Progenitor cell of endocrine pancreas (in vitro differentiated cells): ENCODE data around the gene NUP37. TPM values are rescaled to one million over a fixed set of nuclear protein-coding genes. Genes with fewer than 3 reads are reported as not detected.

Experiments
- DNase-seq: peaks from one replicate; pipeline ENCODE4 v3.0.0; 2021; ENCODE audit warnings: low spot score; ENCODE audit not compliant: unreplicated experiment
- H3K27ac Mint-ChIP-seq: 2 replicates; pipeline ENCODE4 v1.8.0; 2021; ENCODE audit warnings: mild to moderate bottlenecking, moderate library complexity, mixed read lengths
- H3K27me3 Mint-ChIP-seq: 2 replicates; pipeline ENCODE4 v1.8.0; 2021; ENCODE audit warnings: mixed read lengths
- H3K36me3 Mint-ChIP-seq: 2 replicates; pipeline ENCODE4 v1.8.0; 2022; ENCODE audit warnings: mixed read lengths; ENCODE audit not compliant: insufficient read depth
- H3K4me1 Mint-ChIP-seq: 2 replicates; pipeline ENCODE4 v1.8.0; 2021; ENCODE audit warnings: low read depth, mixed read lengths
- H3K4me3 Mint-ChIP-seq: 2 replicates; pipeline ENCODE4 v1.8.0; 2021; ENCODE audit warnings: low read depth, mild to moderate bottlenecking, moderate library complexity, mixed read lengths
- H3K9me3 Mint-ChIP-seq: 2 replicates; pipeline ENCODE4 v1.8.0; 2021; ENCODE audit warnings: low read depth, mixed read lengths
- total RNA-seq: library from RNA; stranded (reverse); gene quantifications from 2 replicates; pipeline ENCODE4 v1.2.1, GENCODE V29; 2021
- TF ChIP-seq, protein P1 (sequence below): fragments of 200-600 bp; sonication (generic); IDR thresholded peaks from one replicate; pipeline ENCODE4 v1.5.0; 2021; ENCODE audit warnings: antibody characterized with exemption, mild to moderate bottlenecking; ENCODE audit not compliant: unreplicated experiment

Gene NUP37
- total RNA-seq, 1 donor from 2014 or later, result 33.6 TPM

DNA sequence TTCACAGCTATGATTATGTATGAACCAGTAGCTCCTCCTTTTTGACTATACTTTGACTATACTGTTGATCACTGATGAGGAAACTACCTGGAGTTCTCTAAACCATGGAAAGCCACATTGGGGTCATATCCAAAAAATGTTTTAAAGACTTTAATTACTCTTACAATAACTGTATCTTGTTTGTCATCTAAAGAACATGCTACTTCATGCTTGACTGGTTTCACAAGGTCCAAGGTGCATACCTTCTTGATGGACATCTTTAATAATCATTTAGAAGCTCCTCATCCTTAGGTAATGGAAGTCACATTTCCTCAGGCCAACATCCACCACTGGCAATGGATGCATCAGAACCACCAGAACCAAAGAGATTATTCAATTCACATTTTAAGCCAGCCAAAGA, 88.1 kb downstream of the NUP37 start:
- H3K27ac Mint-ChIP-seq, result no peak overlapping the region
- H3K36me3 Mint-ChIP-seq, result peaks cover 8% of the 10 kb centered on the region
- no peak for DNase-seq
- H3K27me3 Mint-ChIP-seq, result peaks cover 12% of the 10 kb centered on the region
- peaks cover 6% of the 10 kb centered on the region for H3K4me1 Mint-ChIP-seq
- no peaks in the 10 kb centered on the region for H3K9me3 Mint-ChIP-seq
- TF ChIP-seq, protein P1, sequence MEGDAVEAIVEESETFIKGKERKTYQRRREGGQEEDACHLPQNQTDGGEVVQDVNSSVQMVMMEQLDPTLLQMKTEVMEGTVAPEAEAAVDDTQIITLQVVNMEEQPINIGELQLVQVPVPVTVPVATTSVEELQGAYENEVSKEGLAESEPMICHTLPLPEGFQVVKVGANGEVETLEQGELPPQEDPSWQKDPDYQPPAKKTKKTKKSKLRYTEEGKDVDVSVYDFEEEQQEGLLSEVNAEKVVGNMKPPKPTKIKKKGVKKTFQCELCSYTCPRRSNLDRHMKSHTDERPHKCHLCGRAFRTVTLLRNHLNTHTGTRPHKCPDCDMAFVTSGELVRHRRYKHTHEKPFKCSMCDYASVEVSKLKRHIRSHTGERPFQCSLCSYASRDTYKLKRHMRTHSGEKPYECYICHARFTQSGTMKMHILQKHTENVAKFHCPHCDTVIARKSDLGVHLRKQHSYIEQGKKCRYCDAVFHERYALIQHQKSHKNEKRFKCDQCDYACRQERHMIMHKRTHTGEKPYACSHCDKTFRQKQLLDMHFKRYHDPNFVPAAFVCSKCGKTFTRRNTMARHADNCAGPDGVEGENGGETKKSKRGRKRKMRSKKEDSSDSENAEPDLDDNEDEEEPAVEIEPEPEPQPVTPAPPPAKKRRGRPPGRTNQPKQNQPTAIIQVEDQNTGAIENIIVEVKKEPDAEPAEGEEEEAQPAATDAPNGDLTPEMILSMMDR, result no peak
- H3K4me3 Mint-ChIP-seq, result no peak overlapping the region

DNA sequence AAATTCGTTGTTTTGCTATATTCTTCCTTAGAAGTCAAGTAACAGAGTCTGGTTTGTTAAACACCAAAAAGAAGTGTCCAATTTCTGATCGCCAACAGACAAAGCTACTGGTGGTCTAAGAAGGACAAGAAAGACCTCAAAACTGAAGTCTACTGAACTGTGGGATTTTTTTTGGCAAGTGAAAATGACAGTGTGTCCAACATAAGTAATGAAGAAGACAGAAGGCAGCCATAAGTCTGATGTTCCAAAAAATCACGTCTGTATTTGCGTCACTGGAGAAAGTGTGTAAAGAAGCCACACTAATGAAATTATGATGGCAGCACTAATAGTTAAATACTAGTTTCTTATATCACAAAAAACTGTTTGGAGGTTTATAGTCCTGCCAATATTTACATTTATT, 90.8 kb downstream of the NUP37 start:
- no peak overlapping the region for H3K27ac Mint-ChIP-seq
- peaks cover 3% of the 10 kb centered on the region for H3K36me3 Mint-ChIP-seq
- peaks cover 8% of the 10 kb centered on the region for H3K27me3 Mint-ChIP-seq
- TF ChIP-seq, protein P1, result no peak
- no peak overlapping the region for H3K4me3 Mint-ChIP-seq
- no peak for DNase-seq
- H3K9me3 Mint-ChIP-seq, result no peaks in the 10 kb centered on the region
- H3K4me1 Mint-ChIP-seq, result peaks cover 6% of the 10 kb centered on the region

DNA sequence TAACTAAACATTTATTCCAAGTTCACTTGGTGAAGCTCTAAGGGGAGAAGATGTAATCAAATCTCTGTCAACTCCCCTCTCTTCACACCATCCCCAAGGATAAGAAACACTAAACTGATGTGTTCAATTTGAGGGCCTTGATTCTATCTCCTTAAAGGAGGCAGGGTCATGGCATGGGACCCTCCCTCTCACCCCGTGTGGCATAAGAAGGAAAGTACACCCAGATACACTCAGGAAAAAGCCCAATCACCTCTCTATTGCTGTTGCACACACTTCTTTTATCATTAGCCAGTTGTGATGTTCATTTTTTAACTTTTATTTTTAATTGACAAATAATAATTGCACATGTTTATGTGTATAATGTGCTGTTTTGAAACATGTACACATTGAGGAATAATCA, 93.2 kb downstream of the NUP37 start:
- no peak overlapping the region for H3K27ac Mint-ChIP-seq
- no peak for DNase-seq
- H3K36me3 Mint-ChIP-seq, result no peaks in the 10 kb centered on the region
- TF ChIP-seq, protein P1, result peak; percentile 11
- no peak overlapping the region for H3K4me3 Mint-ChIP-seq
- no peaks in the 10 kb centered on the region for H3K27me3 Mint-ChIP-seq
- H3K9me3 Mint-ChIP-seq, result no peaks in the 10 kb centered on the region
- H3K4me1 Mint-ChIP-seq, result no peaks in the 10 kb centered on the region

DNA sequence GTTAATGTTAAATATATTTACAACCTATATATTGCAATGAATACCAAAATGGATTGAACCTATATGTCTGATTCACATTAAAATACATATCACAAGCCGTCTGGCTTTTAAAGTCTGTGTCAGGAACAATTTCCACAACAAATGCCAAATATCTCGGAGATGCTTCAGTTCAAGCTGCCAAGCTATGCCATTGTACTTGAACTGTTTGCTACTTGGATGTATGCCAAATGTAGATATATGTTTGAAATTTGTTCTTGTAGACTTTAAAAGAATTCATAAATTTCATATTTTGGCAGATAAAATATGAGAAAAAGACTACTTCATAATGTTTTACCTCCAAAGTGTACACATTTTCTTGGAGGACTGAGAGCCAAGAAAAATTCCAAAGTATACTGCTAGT, 95.1 kb downstream of the NUP37 start:
- Mint-ChIP-seq H3K9me3 (no peaks in the 10 kb centered on the region), H3K4me1 (no peaks in the 10 kb centered on the region), H3K4me3 (no peak overlapping the region), H3K27me3 (no peaks in the 10 kb centered on the region), H3K27ac (no peak overlapping the region), H3K36me3 (no peaks in the 10 kb centered on the region)
- TF ChIP-seq, protein P1, result no peak
- no peak for DNase-seq

DNA sequence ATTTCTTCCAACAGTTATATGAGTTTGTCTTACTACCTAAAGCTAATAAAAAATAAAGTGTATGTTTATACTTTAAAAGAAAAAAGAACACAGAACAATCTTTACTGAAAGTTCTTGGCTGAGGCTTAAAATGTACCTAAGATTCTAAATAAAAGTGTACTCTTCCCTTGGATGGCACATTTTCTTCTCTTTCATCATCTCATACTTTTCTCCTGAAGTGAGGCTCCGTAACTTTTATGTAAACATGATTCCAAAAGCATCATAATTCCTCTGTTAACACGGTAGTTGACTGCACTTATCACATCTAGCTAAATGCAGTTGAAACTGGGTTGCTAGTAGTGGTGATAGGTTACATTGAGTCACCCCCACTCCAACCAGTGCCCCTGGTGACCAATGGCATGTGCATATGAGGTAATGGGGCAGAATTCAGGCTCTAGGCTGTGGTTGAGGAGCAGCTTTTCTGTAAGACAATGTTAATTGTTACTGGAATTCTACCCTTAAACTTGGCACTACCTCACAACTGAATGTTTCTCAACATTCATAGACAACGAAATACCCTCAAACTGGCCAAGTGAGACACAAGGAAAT, 96.5 kb downstream of the NUP37 start:
- H3K4me3 Mint-ChIP-seq, result no peak overlapping the region
- TF ChIP-seq, protein P1, result no peak
- H3K9me3 Mint-ChIP-seq, result no peaks in the 10 kb centered on the region
- H3K4me1 Mint-ChIP-seq, result no peaks in the 10 kb centered on the region
- no peaks in the 10 kb centered on the region for H3K36me3 Mint-ChIP-seq
- H3K27ac Mint-ChIP-seq, result no peak overlapping the region
- no peak for DNase-seq
- H3K27me3 Mint-ChIP-seq, result no peaks in the 10 kb centered on the region

Other genes starting within 250 kb of the NUP37 start
- gene DRAM1, start 242.5 kb downstream of the NUP37 start, total RNA-seq, result 3.8 and 6.5 TPM in 2 replicates
- gene WASHC3, start 58.1 kb downstream of the NUP37 start, total RNA-seq, result 14.5 and 16.8 TPM in 2 replicates
- gene PARPBP, start 69 bp upstream of the NUP37 start, total RNA-seq, result 16.9 and 17.0 TPM in 2 replicates
- not detected in 2 replicates for gene PMCH, start 77.7 kb upstream of the NUP37 start, total RNA-seq